CD4-positive, CD25-positive, alpha-beta regulatory T cell (primary cell): ENCODE data around the gene SMPDL3A. TPM values are rescaled to one million over a fixed set of nuclear protein-coding genes. Genes with fewer than 3 reads are reported as not detected.
A peak's percentile ranks its signal among the peaks of the same experiment; 100 is the strongest.

Experiments
- ATAC-seq, 2 donors: fragments of 150-1000 bp; cut with Tn5 transposase; one replicate each; pipeline ENCODE4 v1.10.0; 2021; ENCODE audit warnings: low read depth in 2 of 2, moderate number of reproducible peaks in 2 of 2, moderate library complexity in 1 of 2
- DNase-seq, 3 donors: peaks; one replicate each; pipeline versions ENCODE4 v3.0.0 to v3.0.0-alpha.2; 2012 to 2022; ENCODE audit warnings: mixed read lengths in 1 of 3
- H3K27ac ChIP-seq: one replicate; pipeline ENCODE4 v1.7.0; 2013; ENCODE audit warnings: mild to moderate bottlenecking, low read length; ENCODE audit not compliant: insufficient read depth, poor library complexity, severe bottlenecking
- H3K27me3 ChIP-seq: one replicate; pipeline ENCODE4 v1.7.0; 2013; ENCODE audit warnings: low read length; ENCODE audit not compliant: control insufficient read depth, insufficient read depth
- H3K36me3 ChIP-seq: one replicate; pipeline ENCODE4 v1.7.0; 2013; ENCODE audit warnings: mild to moderate bottlenecking, low read length, moderate library complexity; ENCODE audit not compliant: control insufficient read depth, insufficient read depth
- H3K4me1 ChIP-seq: 2 replicates; pipeline ENCODE4 v1.7.0; 2013; ENCODE audit warnings: mild to moderate bottlenecking, low read length; ENCODE audit not compliant: insufficient read depth, control insufficient read depth, poor library complexity, severe bottlenecking
- H3K4me3 ChIP-seq: one replicate; pipeline ENCODE4 v1.7.0; 2013; ENCODE audit warnings: low read depth, mild to moderate bottlenecking, low read length, moderate library complexity
- H3K9me3 ChIP-seq, 2 experiments: 1 replicate in 1 of 2; 2 replicates in 1 of 2; pipeline ENCODE4 v1.7.0; 2013; ENCODE audit warnings: low read length in 2 of 2, mild to moderate bottlenecking in 1 of 2, moderate library complexity in 1 of 2; ENCODE audit not compliant: control insufficient read depth in 2 of 2
- H3K27ac Mint-ChIP-seq, 3 donors: one replicate each; pipeline ENCODE4 v1.8.0; 2020 to 2022; ENCODE audit warnings: mild to moderate bottlenecking in 3 of 3, mixed read lengths in 3 of 3, moderate library complexity in 2 of 3
- H3K27me3 Mint-ChIP-seq: one replicate; pipeline ENCODE4 v1.8.0; 2022; ENCODE audit warnings: mild to moderate bottlenecking, mixed read lengths
- H3K36me3 Mint-ChIP-seq: one replicate; pipeline ENCODE4 v1.8.0; 2020; ENCODE audit warnings: mixed read lengths
- H3K4me1 Mint-ChIP-seq, 4 donors: one replicate each; pipeline ENCODE4 v1.8.0; 2020 to 2022; ENCODE audit warnings: mixed read lengths in 4 of 4, mild to moderate bottlenecking in 1 of 4
- H3K4me3 Mint-ChIP-seq, 4 donors: one replicate each; pipeline ENCODE4 v1.8.0; 2020 to 2022; ENCODE audit warnings: mild to moderate bottlenecking in 4 of 4, mixed read lengths in 4 of 4, moderate library complexity in 3 of 4
- H3K9me3 Mint-ChIP-seq, 7 donors: one replicate each; pipeline ENCODE4 v1.8.0; 2020 to 2022; ENCODE audit warnings: mixed read lengths in 7 of 7, mild to moderate bottlenecking in 3 of 7, moderate library complexity in 2 of 7
- polyA plus RNA-seq, 4 donors: library from polyadenylated mRNA; unstranded; fragments of 300-500 nt; fragmentation: Illumina TruSeq; gene quantifications; one replicate each; pipeline ENCODE4 v1.2.3, GENCODE V29; 2021
- total RNA-seq: library from RNA; stranded (reverse); gene quantifications from one replicate; pipeline ENCODE4 v1.2.3, GENCODE V29; 2022

SMPDL3A gene
- total and polyA plus RNA-seq, 5 donors from 2014 or later, result 0.22 TPM; not detected in 4

DNA sequence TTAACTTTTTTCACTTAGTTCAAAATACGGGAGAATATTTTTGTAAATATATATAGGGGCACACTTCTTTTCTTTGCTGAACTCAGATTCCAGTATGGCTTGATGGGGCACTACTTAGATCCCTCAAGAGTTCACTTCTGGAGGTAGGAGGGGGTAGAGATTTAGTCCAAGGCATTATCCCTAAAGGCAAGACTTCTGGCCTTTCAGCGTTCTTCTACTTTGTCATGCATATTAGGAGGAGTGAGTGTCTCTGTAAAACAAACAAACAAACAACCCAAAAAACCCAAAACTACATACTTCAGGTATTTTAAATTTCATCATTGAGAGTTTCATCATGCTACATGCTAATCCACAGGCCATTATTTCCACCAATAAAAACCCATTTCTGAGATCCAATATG lies 32.0 kb downstream of the SMPDL3A start:
- peaks cover 0 to 1% (median 0%) of the 10 kb centered on the region in 7 donors for H3K9me3 Mint-ChIP-seq
- no peak overlapping the region for H3K27ac ChIP-seq
- H3K27me3 Mint-ChIP-seq, result no peaks in the 10 kb centered on the region
- H3K4me1 ChIP-seq, result no peaks in the 10 kb centered on the region
- no peaks in the 10 kb centered on the region for H3K9me3 ChIP-seq
- no peaks in the 10 kb centered on the region for H3K27me3 ChIP-seq
- no peaks in the 10 kb centered on the region for H3K4me1 Mint-ChIP-seq
- H3K4me3 ChIP-seq, result no peak overlapping the region
- no peaks in the 10 kb centered on the region for H3K36me3 ChIP-seq
- H3K36me3 Mint-ChIP-seq, result no peaks in the 10 kb centered on the region
- no peak overlapping the region for H3K27ac Mint-ChIP-seq
- no peak for DNase-seq
- H3K4me3 Mint-ChIP-seq, result no peak overlapping the region
- ATAC-seq, result no peak

DNA sequence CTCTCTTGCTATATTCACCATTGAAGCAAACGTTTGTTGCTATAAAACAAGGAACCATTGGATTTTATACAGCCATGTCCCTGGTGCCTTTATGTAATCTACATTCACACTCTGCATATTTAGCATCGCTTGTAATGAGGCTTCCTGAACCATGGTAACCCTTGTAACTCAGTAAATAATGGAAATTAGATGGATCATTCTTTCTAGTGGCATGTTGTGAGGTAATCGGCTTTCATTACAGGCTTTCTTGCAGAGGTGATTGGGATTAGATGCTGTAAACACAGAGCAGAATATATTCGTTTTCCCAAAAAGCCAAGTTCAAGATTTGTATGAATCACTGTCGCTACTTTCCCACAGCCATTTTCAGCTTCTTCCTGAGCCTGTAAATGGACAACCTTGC lies 36.1 kb downstream of the SMPDL3A start:
- Mint-ChIP-seq H3K9me3 (peaks cover 0 to 3% (median 0%) of the 10 kb centered on the region in 7 donors), H3K36me3 (no peaks in the 10 kb centered on the region), H3K27ac (no peak overlapping the region), H3K4me1 (no peaks in the 10 kb centered on the region), H3K27me3 (no peaks in the 10 kb centered on the region), H3K4me3 (no peak overlapping the region)
- H3K4me1 ChIP-seq, result no peaks in the 10 kb centered on the region
- ATAC-seq, result no peak
- H3K27ac ChIP-seq, result no peak overlapping the region
- no peaks in the 10 kb centered on the region for H3K9me3 ChIP-seq
- H3K4me3 ChIP-seq, result no peak overlapping the region
- no peaks in the 10 kb centered on the region for H3K27me3 ChIP-seq
- no peaks in the 10 kb centered on the region for H3K36me3 ChIP-seq
- no peak for DNase-seq

GRCh38 chr6:122829456-122829855 lies 40.4 kb downstream of the SMPDL3A start:
- no peaks in the 10 kb centered on the region for H3K27me3 ChIP-seq
- H3K4me3 ChIP-seq, result no peak overlapping the region
- Mint-ChIP-seq H3K9me3 (peaks cover 0 to 3% (median 0%) of the 10 kb centered on the region in 7 donors), H3K27me3 (no peaks in the 10 kb centered on the region), H3K36me3 (no peaks in the 10 kb centered on the region), H3K4me3 (no peak overlapping the region), H3K4me1 (no peaks in the 10 kb centered on the region), H3K27ac (no peak overlapping the region)
- H3K27ac ChIP-seq, result no peak overlapping the region
- no peak for DNase-seq
- H3K4me1 ChIP-seq, result no peaks in the 10 kb centered on the region
- ATAC-seq, result no peak
- no peaks in the 10 kb centered on the region for H3K9me3 ChIP-seq
- no peaks in the 10 kb centered on the region for H3K36me3 ChIP-seq

- H3K4me3 ChIP-seq, result no peak overlapping the region
- Mint-ChIP-seq H3K4me1 (no peaks in the 10 kb centered on the region), H3K27ac (no peak overlapping the region), H3K27me3 (no peaks in the 10 kb centered on the region), H3K4me3 (no peak overlapping the region), H3K36me3 (no peaks in the 10 kb centered on the region), H3K9me3 (peaks cover 0 to 3% (median 0%) of the 10 kb centered on the region in 7 donors)
- ATAC-seq (no peak), DNase-seq (no peak)
- H3K36me3 ChIP-seq, result no peaks in the 10 kb centered on the region
- H3K4me1 ChIP-seq, result no peaks in the 10 kb centered on the region
- H3K27me3 ChIP-seq, result no peaks in the 10 kb centered on the region
- H3K27ac ChIP-seq, result no peak overlapping the region
- no peaks in the 10 kb centered on the region for H3K9me3 ChIP-seq
Observed at GRCh38 chr6:122831511-122831910, 42.5 kb downstream of the SMPDL3A start.

- Mint-ChIP-seq H3K4me3 (no peak overlapping the region), H3K36me3 (no peaks in the 10 kb centered on the region)
- no peak for ATAC-seq
Observed at GRCh38 chr6:122832459-122832858, 43.4 kb downstream of the SMPDL3A start.

GRCh38 chr6:122833021-122833491 lies 44.0 kb downstream of the SMPDL3A start:
- no peaks in the 10 kb centered on the region for H3K4me1 ChIP-seq
- ATAC-seq (no peak), DNase-seq (no peak)
- Mint-ChIP-seq H3K4me1 (no peaks in the 10 kb centered on the region), H3K9me3 (peaks cover 0 to 2% (median 0%) of the 10 kb centered on the region in 7 donors), H3K27ac (no peak overlapping the region), H3K36me3 (no peaks in the 10 kb centered on the region), H3K27me3 (no peaks in the 10 kb centered on the region), H3K4me3 (no peak overlapping the region)
- H3K27ac ChIP-seq, result no peak overlapping the region
- H3K9me3 ChIP-seq, result no peaks in the 10 kb centered on the region
- no peak overlapping the region for H3K4me3 ChIP-seq
- no peaks in the 10 kb centered on the region for H3K27me3 ChIP-seq
- H3K36me3 ChIP-seq, result no peaks in the 10 kb centered on the region

More at GRCh38 chr6:122832459-122832858, 43.4 kb downstream of the SMPDL3A start:
- Histone ChIP-seq H3K36me3 (no peaks in the 10 kb centered on the region), H3K27me3 (no peaks in the 10 kb centered on the region), H3K4me3 (no peak overlapping the region), H3K9me3 (no peaks in the 10 kb centered on the region), H3K4me1 (no peaks in the 10 kb centered on the region), H3K27ac (no peak overlapping the region)
- Mint-ChIP-seq H3K4me1 (no peaks in the 10 kb centered on the region), H3K27ac (no peak overlapping the region), H3K9me3 (peaks cover 0 to 2% (median 0%) of the 10 kb centered on the region in 7 donors), H3K27me3 (no peaks in the 10 kb centered on the region)
- DNase-seq, result no peak

GRCh38 chr6:122838060-122838780 lies 49.2 kb downstream of the SMPDL3A start:
- Mint-ChIP-seq H3K36me3 (no peaks in the 10 kb centered on the region), H3K9me3 (peaks cover 0 to 1% (median 0%) of the 10 kb centered on the region in 7 donors), H3K4me3 (no peak overlapping the region), H3K4me1 (no peaks in the 10 kb centered on the region), H3K27ac (no peak overlapping the region), H3K27me3 (no peaks in the 10 kb centered on the region)
- Histone ChIP-seq H3K27me3 (no peaks in the 10 kb centered on the region), H3K9me3 (no peaks in the 10 kb centered on the region), H3K4me3 (no peak overlapping the region), H3K27ac (no peak overlapping the region), H3K4me1 (no peaks in the 10 kb centered on the region), H3K36me3 (no peaks in the 10 kb centered on the region)
- no peak for ATAC-seq
- DNase-seq, result no peak

GRCh38 chr6:122839472-122839871 lies 50.4 kb downstream of the SMPDL3A start:
- no peak overlapping the region for H3K27ac ChIP-seq
- H3K27me3 ChIP-seq, result no peaks in the 10 kb centered on the region
- H3K36me3 Mint-ChIP-seq, result no peaks in the 10 kb centered on the region
- no peak overlapping the region for H3K4me3 Mint-ChIP-seq
- no peaks in the 10 kb centered on the region for H3K9me3 ChIP-seq
- peak in 1 of 2 donors; percentile 57 for ATAC-seq
- DNase-seq, result peak in 2 of 3 donors; percentile 26 to 51
- H3K36me3 ChIP-seq, result no peaks in the 10 kb centered on the region
- no peak overlapping the region for H3K27ac Mint-ChIP-seq
- H3K4me1 Mint-ChIP-seq, result no peaks in the 10 kb centered on the region
- no peaks in the 10 kb centered on the region for H3K27me3 Mint-ChIP-seq
- peaks cover 0 to 1% (median 0%) of the 10 kb centered on the region in 7 donors for H3K9me3 Mint-ChIP-seq
- no peak overlapping the region for H3K4me3 ChIP-seq
- no peaks in the 10 kb centered on the region for H3K4me1 ChIP-seq
